Measurements from ENCODE around the gene RERE.
"Not testable (repeated sequence)": the region's sequence is repeated elsewhere in the genome, so short reads cannot be mapped to it uniquely, and the experiment has no call there.

Gene RERE

GRCh38 chr1:8631163-8631562 is 186.3 kb downstream of the RERE start:
- no peak for DNase-seq

DNA sequence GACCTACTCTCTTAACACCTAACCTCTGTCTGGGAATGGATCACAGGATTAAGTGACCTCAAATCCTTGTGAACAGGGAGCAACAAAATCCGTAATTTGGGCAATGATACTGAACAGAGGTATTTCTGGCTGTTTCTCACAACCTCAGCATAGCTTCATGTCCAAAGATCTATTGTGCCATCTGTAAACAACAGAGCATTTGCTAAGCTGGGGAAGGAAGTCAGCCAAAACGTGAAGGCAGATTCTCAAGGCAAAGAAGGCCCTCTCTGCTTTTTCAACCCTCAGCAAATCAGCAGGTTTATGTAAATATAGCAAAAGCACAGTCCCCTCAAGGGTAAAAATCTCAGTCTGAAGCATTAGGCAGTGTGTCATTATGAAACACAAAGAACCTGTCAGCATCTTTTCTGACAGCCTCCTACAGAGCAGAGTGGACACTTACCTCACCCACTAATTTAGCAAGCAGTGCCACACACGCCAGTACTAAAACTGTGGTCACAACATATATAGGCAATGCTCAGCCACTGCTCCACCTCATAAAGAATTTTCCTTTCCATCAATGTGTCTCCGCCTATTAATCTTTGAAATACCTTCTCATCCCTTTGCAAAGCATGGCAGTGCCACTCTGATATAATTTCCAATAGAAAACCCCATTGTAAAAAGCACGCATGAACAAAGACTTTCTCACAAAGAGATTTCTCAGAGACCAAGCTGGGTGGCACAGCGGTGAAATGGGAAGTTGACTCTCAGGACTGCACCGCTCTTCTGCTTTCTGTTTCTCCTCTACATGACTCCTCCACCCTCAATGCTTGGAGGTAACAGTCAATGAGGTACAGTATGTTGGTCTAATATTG is 188.0 kb downstream of the RERE start:
- DNase-seq = no peak

DNA sequence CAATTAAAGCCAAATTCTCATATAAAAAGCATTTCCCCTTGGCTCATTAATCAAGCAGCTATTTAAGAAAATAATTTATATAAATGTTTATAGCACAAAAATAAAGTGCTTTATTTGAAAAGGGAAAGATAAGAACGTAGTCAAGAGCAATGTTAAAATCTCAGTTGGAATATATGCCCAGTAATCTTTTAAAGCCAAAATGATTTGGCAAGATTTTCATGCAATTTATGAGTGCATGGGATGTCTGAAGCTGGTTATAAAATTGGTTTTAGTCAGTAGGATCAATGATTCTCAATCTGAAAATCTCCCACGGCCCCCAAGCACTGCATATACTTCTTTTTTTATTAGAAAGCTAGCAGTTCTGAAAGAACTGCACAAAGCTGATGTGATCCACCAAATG is 188.8 kb downstream of the RERE start:
- DNase-seq = no peak

DNA sequence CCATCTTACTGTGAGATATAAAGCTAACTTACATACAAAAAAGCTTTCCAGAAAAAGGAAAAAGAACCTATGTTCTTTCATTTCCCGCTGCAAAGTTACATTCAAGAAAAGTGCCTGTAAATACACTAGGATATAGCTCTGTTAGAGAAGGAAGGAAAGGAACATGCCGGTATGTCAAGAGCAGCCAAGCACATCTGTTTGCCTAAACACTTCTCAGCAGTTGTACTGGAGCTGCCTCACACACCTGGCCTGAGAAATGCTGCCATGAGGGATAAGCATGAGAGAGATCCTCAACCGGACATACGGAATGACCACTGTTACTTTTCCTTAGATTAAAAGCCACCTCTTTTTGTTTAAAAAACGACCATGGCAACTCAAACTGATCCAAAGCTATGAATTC is 189.7 kb downstream of the RERE start:
- DNase-seq = no peak

DNA sequence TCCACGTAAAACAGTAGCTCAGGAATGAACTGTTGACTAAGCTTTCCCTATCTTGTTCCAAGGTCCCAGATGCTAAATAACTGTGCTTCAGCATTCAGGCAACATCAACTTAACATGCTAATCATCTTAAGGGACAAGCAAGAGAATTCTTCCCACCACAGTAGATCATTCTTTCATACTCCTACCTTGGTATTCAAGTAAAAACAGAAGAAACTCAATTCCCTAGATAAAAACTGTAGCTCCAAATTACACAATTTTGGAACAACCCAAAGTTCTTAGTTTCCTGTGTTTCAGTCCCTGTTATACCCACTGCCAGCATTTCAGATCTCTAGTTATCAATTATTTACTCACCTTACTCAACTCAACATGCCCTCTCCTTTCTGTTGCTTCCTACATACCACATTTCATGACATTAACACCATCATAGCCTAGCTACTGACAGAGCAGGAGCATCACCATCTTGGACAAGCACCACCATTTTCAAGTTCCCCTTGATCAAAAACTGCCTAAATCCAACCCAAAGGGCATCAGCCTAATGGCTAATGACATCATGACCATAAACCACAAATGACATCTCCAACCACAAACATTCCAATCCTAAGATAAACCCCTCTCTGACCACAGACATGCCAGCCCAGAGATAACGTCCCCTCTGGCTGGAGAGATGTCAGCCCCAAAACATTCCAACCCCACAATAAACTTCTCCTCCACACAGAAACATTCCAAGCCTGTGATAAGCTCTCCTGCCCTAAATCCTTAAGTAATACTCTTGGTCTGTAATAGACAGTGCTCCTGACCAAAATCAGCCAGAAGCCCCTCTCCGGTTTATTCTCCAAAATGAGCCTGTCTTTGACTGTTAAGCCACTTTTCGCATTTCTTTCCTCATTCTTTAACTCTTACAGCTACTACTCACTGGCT is 191.2 kb downstream of the RERE start:
- no peak for DNase-seq

DNA sequence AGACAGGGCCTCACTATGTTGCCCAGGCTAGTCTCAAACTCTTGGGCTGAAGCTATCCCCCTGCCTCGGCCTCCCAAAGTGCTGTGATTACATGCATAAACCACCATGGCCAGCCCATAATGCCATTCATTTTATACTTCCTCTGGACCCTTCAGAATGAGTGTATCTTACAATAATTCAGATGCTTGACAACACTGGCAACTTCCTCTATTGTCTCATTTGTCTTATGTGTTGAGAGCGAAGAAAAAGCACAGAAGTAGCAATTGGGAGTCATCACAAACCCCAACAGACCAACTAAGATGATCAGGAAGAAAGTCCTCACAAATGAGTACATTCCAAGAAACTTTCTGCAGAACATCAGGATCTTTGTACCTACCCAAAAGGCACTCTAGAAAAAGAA is 191.9 kb downstream of the RERE start:
- no peak for DNase-seq

DNA sequence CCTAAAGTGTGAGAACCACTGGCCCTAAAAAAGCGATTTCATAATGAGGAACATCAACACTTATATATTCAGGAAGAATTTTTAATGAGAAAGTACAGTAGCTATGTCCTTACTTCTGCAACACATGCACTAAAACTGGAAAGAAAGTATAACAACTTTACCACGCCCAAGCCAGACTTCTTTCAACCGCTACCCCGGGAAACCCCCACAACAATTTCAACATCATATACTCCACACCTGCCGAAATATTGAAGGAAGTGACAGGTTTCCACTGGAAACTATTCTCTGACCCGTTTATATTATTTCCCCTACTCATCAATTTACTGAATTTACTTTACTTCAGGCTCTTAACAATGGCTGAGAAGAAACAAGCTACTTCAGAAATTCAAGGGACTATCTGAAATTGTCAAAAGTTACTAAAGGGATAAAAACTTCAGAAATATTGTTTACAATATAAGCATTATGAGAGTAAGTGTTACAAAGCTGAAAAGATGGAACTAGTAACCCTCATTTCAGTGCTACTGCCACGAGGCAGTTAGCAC is 193.7 kb downstream of the RERE start:
- not testable (repeated sequence) for DNase-seq

GRCh38 chr1:8621785-8622348 is 195.6 kb downstream of the RERE start:
- DNase-seq = not testable (repeated sequence)

- DNase-seq = not testable (repeated sequence)
Observed at GRCh38 chr1:8621034-8621582, 196.3 kb downstream of the RERE start.

DNA sequence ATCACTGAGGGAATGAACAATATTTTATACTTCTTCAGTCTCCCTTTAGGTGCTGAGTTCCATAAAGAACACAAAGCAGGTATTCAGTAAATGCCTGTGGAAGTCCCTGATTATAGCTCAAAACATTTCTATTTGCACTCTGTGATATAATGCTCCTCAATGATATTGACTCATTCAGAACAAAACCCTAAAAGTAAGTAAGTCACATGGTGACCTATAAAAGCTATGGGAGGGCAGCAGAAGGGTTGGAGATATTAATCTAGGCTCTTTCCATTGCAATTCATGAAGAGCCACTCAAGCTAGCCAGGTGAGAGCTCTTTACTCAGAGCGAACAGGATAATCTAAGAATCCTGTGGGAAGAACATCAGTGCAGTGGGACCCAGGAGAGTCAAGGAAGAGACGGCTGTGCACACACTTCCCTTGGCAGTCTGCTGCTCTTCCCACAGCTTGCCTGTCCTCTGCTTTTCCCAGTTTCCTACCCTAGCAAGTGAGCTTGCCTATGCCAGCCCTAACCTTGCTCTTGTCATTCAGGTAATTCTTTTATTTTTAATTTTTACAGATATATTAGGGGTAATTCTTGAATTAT is 197.4 kb downstream of the RERE start:
- DNase-seq = not testable (repeated sequence)

- DNase-seq = not testable (repeated sequence)
Observed at GRCh38 chr1:8619419-8619818, 198.0 kb downstream of the RERE start.

DNA sequence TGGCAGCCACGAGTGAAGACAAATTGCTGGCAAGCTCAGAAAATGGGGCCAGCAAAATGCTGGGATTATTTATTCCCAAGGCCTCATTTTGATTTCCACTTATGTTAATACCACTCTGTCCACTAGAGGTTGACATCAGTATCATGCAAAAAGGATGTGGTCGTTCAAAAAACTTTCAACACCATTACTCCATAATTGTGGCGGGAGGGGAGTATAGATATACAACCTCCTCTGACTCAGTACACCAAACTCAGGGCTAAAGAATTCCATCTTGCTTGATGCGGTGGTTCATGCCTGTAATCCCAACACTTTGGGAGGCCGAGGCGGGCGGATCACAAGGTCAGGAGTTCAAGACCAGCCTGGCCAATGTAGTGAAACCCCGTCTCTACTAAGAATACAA is 200.6 kb downstream of the RERE start:
- DNase-seq = not testable (repeated sequence)

DNA sequence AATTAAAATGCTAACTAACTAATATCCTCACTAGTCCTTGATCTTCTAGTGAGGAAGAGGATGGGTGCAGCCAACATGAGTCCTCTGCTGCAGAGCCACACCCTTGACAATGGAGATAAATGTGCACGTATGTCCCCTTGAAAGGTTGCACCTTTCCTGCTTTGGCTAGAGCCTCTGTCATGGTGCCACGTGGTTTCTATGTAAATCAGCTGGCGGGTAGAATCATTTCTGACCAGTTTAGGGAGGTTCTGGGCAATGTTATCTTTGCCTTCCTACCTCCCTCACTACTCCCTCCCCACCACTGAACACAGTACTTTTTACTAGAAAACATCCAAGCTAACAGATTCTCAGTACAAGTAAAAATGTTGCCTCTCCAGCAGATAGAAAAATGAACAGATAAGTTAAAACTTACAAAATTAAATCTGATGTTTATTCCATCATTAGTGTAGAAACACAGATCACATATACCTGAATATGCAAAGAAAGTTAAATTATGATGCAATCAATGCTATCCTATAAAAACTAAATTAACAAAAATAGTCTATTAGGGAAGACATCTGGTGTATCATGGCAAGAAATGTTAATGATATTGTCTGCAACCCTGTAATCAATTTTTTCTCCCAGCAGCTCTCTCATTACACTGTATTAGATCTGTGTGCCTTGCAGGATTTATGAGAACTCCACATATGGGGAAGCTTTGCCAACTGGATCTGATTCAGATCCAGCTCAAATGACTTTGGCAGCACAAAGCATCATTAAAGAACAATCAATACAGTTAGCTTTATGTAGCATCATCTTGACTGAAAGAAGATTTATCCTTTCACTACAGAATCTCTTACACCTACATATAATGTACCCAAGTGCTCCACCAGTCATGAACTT is 205.6 kb downstream of the RERE start:
- not testable (repeated sequence) for DNase-seq

- no peak for DNase-seq
Observed at GRCh38 chr1:8607906-8608305, 209.5 kb downstream of the RERE start.

DNA sequence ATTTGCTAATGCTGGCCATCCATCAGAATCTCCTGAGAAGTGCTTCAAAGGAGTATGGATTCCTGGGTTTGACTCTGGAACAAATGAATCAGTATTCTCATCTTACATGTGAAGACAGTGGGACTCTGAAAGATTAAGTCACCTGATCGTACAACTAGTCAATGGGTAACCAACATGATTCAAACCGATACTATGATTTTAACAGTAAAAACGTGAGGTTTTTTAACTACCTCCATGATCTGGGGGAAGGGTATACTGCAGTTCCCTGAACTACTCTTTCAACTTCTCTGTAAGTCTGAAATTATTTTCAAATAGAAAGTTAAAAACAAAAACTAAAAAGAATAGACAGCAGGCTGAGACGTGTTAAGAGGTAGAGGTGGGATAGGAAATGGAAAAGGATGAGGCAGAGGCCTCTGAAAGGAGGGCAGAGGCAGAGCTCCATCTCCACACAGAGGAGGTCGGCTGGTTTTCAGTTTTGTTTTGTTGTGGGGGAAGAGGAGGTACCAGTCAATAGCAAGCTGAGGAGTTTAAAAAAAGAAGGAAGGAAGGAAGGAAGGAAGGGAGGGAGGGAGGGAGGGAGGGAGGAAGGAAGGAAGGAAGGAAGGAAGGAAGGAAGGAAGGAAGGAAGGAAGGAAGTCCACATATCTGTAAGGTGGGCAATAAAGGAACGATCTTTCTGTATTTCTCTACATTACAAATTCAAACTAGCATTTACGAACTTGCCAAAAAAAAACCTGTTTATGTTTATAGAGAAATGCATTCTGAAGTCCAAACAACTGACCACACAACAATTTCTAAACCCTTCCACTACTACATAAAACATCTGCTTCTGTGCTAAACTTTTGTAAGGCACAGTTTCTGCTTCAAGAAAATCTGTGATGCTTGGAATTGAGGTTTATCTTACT is 213.1 kb downstream of the RERE start:
- peak; percentile 6 for DNase-seq

DNA sequence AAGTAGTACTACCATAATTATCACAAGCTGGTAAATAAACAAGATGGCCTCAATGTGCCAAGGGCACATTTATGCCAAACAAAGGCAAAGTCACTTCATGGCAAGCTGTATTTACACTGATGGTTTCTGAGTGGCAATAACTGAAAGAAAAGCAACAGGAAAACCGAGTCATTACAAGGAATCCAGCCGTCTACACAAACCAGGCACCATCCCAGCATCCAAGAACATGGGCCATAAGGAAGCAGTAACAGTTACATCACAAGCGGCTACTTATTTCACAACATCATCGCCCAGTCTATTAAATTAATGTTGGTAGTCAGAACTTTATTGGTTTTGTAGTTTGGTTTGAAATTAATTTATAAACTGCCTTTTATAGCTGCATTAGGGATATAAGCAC is 214.2 kb downstream of the RERE start:
- no peak for DNase-seq

- DNase-seq = peak; percentile 7
Observed at GRCh38 chr1:8602471-8603219, 214.8 kb downstream of the RERE start.

- DNase-seq = no peak
Observed at GRCh38 chr1:8600336-8600735, 217.1 kb downstream of the RERE start.

- no peak for DNase-seq
Observed at GRCh38 chr1:8599646-8600212, 217.7 kb downstream of the RERE start.

Data from CD4-positive, alpha-beta T cell treated with Interleukin-17A for 4 hours (primary cell).